ENCODE measurements around the gene ZBTB21. TPM values are rescaled to one million over a fixed set of nuclear protein-coding genes. Genes with fewer than 3 reads are reported as not detected.
"Not testable (repeated sequence)": the region's sequence is repeated elsewhere in the genome, so short reads cannot be mapped to it uniquely, and the experiment has no call there.

The ZBTB21 gene
- total RNA-seq, 1 donor from 2014 or later = 31.8 TPM

GRCh38 chr21:41965461-41966013, 44.6 kb downstream of the ZBTB21 start:
- intact Hi-C loops (cut with micrococcal nuclease) = no loop called here
- Mint-ChIP-seq H3K9me3 (no peaks in the 10 kb centered on the region), H3K36me3 (ENCODE audit: low read depth) (no peaks in the 10 kb centered on the region), H3K27ac (no peak overlapping the region), H3K4me1 (ENCODE audit: low read depth) (no peaks in the 10 kb centered on the region), H3K4me3 (no peak overlapping the region), H3K27me3 (ENCODE audit: insufficient read depth) (peaks cover 14% of the 10 kb centered on the region)
- no peak for DNase-seq (ENCODE audit: low spot score)

GRCh38 chr21:41965045-41965444, 45.1 kb downstream of the ZBTB21 start:
- H3K9me3 Mint-ChIP-seq = no peaks in the 10 kb centered on the region
- no peaks in the 10 kb centered on the region for H3K4me1 Mint-ChIP-seq (ENCODE audit: low read depth)
- H3K27ac Mint-ChIP-seq = no peak overlapping the region
- H3K27me3 Mint-ChIP-seq (ENCODE audit: insufficient read depth) = peaks cover 16% of the 10 kb centered on the region
- H3K4me3 Mint-ChIP-seq = no peak overlapping the region
- intact Hi-C loops (cut with micrococcal nuclease) = no loop called here
- H3K36me3 Mint-ChIP-seq (ENCODE audit: low read depth) = no peaks in the 10 kb centered on the region
- no peak for DNase-seq (ENCODE audit: low spot score)

GRCh38 chr21:41964171-41964570, 46.0 kb downstream of the ZBTB21 start:
- no peaks in the 10 kb centered on the region for H3K4me1 Mint-ChIP-seq (ENCODE audit: low read depth)
- no peak overlapping the region for H3K4me3 Mint-ChIP-seq
- DNase-seq (ENCODE audit: low spot score) = no peak
- no peaks in the 10 kb centered on the region for H3K36me3 Mint-ChIP-seq (ENCODE audit: low read depth)
- intact Hi-C loops (cut with micrococcal nuclease) = no loop called here
- peaks cover 16% of the 10 kb centered on the region for H3K27me3 Mint-ChIP-seq (ENCODE audit: insufficient read depth)
- H3K27ac Mint-ChIP-seq = no peak overlapping the region
- no peaks in the 10 kb centered on the region for H3K9me3 Mint-ChIP-seq

GRCh38 chr21:41962425-41962966, 47.7 kb downstream of the ZBTB21 start:
- Mint-ChIP-seq H3K4me1 (ENCODE audit: low read depth) (no peaks in the 10 kb centered on the region), H3K27me3 (ENCODE audit: insufficient read depth) (peaks cover 17% of the 10 kb centered on the region), H3K4me3 (no peak overlapping the region), H3K36me3 (ENCODE audit: low read depth) (no peaks in the 10 kb centered on the region), H3K27ac (no peak overlapping the region), H3K9me3 (no peaks in the 10 kb centered on the region)
- intact Hi-C loops (cut with micrococcal nuclease) = no loop called here
- DNase-seq (ENCODE audit: low spot score) = no peak

DNA sequence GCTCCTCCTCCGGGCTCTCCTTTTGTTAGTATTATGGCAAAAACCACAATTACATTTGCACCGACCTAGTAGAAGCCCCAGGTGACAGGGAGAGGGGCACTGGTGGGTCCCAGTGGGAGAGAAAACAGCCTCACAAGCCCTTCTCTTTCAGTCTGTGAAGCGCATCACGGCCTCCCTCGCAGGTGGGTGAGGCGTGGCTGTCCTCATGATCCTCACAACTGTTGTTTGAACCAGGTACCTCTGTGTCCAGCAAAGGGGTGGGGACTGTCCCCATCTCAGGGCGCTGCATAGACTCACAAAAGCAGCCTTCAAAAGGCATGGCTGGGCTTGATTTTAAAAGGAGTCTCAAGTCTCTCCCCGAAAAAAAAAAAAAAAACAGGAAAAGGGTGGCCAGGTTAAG, 48.4 kb downstream of the ZBTB21 start:
- H3K4me1 Mint-ChIP-seq (ENCODE audit: low read depth) = no peaks in the 10 kb centered on the region
- no peak for DNase-seq (ENCODE audit: low spot score)
- peaks cover 17% of the 10 kb centered on the region for H3K27me3 Mint-ChIP-seq (ENCODE audit: insufficient read depth)
- no peaks in the 10 kb centered on the region for H3K36me3 Mint-ChIP-seq (ENCODE audit: low read depth)
- H3K4me3 Mint-ChIP-seq = no peak overlapping the region
- intact Hi-C loops (cut with micrococcal nuclease) = no loop called here
- H3K27ac Mint-ChIP-seq = no peak overlapping the region
- no peaks in the 10 kb centered on the region for H3K9me3 Mint-ChIP-seq

GRCh38 chr21:41961282-41961701, 48.9 kb downstream of the ZBTB21 start:
- Mint-ChIP-seq H3K36me3 (ENCODE audit: low read depth) (no peaks in the 10 kb centered on the region), H3K9me3 (no peaks in the 10 kb centered on the region), H3K4me3 (no peak overlapping the region), H3K4me1 (ENCODE audit: low read depth) (no peaks in the 10 kb centered on the region), H3K27ac (no peak overlapping the region), H3K27me3 (ENCODE audit: insufficient read depth) (peaks cover 17% of the 10 kb centered on the region)
- no peak for DNase-seq (ENCODE audit: low spot score)
- intact Hi-C loops (cut with micrococcal nuclease) = no loop called here

- no peak for DNase-seq (ENCODE audit: low spot score)
- peaks cover 17% of the 10 kb centered on the region for H3K27me3 Mint-ChIP-seq (ENCODE audit: insufficient read depth)
- H3K27ac Mint-ChIP-seq = no peak overlapping the region
- H3K4me1 Mint-ChIP-seq (ENCODE audit: low read depth) = no peaks in the 10 kb centered on the region
- no peak overlapping the region for H3K4me3 Mint-ChIP-seq
- no peaks in the 10 kb centered on the region for H3K9me3 Mint-ChIP-seq
- intact Hi-C loops (cut with micrococcal nuclease) = no loop called here
- H3K36me3 Mint-ChIP-seq (ENCODE audit: low read depth) = no peaks in the 10 kb centered on the region
Measured at GRCh38 chr21:41960386-41960785, 49.8 kb downstream of the ZBTB21 start.

- H3K9me3 Mint-ChIP-seq; H3K27ac Mint-ChIP-seq; intact Hi-C loops (cut with micrococcal nuclease); H3K4me1 Mint-ChIP-seq (ENCODE audit: low read depth); H3K36me3 Mint-ChIP-seq (ENCODE audit: low read depth); H3K4me3 Mint-ChIP-seq; DNase-seq (ENCODE audit: low spot score): not testable (repeated sequence)
- H3K27me3 Mint-ChIP-seq (ENCODE audit: insufficient read depth) = peaks cover 16% of the 10 kb centered on the region
Measured at GRCh38 chr21:41959697-41960096, 50.5 kb downstream of the ZBTB21 start.

DNA sequence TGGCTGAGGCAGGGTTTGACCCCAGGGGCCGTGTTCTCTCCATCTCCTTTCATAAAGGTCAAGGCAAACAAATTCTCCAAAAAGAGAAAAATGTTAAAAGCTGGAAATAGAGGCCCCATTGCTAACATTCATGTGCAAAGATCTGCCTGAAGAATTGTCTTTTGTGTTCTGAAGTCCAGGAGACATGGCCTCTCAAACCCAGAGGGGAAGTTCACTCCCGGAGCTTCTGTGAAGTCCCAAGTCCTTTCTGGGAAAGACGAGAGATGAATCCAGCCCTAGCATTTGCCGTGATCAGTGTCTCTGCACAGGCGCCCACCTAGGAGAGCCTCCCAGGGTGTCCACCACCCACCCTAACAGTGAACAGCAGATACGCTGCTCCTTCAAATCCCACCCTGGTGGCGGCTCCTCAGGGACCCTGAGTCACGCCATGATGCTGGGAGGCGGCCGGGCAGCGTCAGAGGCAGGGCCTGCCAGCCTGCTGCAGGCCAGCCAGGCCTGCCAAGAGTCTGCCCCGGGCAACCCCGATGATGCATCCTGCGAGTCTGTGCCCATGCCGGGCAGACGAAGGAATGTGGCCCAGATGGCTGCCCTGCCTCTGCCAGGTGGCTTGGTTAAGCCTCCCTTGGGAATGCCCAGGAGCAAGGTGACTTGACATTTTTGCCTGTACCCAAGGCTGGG, 51.1 kb downstream of the ZBTB21 start:
- no peak overlapping the region for H3K27ac Mint-ChIP-seq
- intact Hi-C loops (cut with micrococcal nuclease) = no loop called here
- H3K27me3 Mint-ChIP-seq (ENCODE audit: insufficient read depth) = peaks cover 16% of the 10 kb centered on the region
- no peaks in the 10 kb centered on the region for H3K36me3 Mint-ChIP-seq (ENCODE audit: low read depth)
- no peak overlapping the region for H3K4me3 Mint-ChIP-seq
- DNase-seq (ENCODE audit: low spot score) = no peak
- H3K4me1 Mint-ChIP-seq (ENCODE audit: low read depth) = peaks cover 6% of the 10 kb centered on the region
- no peaks in the 10 kb centered on the region for H3K9me3 Mint-ChIP-seq

DNA sequence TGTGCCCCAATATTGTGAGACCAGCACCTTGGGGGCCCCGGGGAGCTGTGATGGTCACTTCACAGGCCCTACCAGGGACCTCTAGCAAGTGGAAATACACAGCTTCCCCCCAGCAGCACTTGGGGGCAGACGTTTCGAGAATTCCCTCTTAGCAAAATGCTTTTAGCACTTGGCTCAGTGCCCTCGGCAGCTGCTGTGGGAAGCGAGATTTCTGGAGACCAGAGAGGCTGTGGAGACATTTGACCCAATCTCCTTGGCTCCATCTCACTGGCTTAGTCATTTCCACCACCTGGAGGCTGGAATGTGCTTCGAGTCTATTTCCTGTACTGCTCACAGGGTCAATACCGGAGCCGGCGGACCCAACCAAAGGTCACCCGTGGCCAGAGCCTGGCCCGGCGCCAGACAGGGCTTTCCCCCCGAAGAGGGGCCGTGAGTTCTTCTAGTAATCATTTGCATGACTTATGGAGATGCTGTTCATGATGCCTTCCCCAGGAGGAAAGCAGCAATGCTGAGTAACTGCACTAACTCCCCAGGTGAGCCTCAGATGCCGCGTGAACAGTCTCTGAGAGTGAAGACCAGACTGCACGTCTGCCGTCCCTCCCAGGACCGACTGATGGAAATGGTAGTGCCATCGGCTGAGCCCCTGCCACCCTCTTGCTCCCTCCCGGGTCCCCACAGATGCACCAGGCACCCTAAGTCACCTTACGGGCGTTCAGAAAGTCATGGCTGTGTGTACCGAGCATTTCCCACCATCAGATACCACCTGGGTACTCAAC, 52.0 kb downstream of the ZBTB21 start:
- Mint-ChIP-seq H3K27me3 (ENCODE audit: insufficient read depth) (peaks cover 16% of the 10 kb centered on the region), H3K4me1 (ENCODE audit: low read depth) (peaks cover 6% of the 10 kb centered on the region), H3K36me3 (ENCODE audit: low read depth) (no peaks in the 10 kb centered on the region), H3K27ac (no peak overlapping the region), H3K4me3 (no peak overlapping the region), H3K9me3 (no peaks in the 10 kb centered on the region)
- DNase-seq (ENCODE audit: low spot score) = no peak
- intact Hi-C loops (cut with micrococcal nuclease) = no loop called here

DNA sequence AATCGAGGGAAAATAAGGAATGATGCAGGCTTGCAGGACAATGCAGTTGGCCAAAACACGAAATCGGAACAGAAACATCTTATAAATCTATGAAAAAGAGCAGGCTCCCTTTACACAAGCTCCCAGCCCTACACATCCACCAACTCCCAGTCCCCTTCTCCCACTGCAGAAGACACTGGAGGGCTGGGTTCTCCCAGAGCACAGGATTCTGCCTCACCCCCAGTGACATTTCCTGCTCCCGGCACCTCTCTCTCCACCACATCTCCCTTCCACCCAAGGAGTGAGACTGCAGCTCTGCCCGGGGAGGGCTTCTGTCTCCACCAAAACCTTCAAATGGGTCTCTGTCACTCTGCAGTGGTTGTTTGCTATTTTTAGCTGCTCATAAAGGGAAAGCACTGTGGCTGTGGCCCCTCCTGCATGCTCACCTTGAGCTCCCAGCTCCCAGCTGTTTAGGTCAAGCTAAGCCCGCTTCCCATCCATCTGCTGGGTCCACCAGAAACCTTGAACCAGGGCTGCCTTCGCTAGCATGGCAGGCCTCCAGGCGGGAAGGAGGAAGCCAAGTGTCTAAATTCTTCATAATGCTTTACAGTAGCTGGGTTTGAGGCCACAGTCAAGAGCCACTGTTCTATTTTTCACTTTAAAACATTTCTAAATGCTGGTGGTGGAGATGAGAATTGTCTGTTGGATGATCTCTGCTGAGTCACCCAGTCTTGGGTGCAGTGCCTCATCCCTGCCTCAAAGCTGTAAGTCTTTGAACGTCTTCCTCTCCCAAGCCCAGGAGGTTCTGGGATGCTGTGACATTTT, 53.0 kb downstream of the ZBTB21 start:
- H3K36me3 Mint-ChIP-seq (ENCODE audit: low read depth) = no peaks in the 10 kb centered on the region
- no peaks in the 10 kb centered on the region for H3K9me3 Mint-ChIP-seq
- no peak for DNase-seq (ENCODE audit: low spot score)
- peak overlapping the region; percentile 39 for H3K4me3 Mint-ChIP-seq
- H3K4me1 Mint-ChIP-seq (ENCODE audit: low read depth) = peaks cover 6% of the 10 kb centered on the region
- H3K27ac Mint-ChIP-seq = no peak overlapping the region
- intact Hi-C loops (cut with micrococcal nuclease) = no loop called here
- peaks cover 18% of the 10 kb centered on the region for H3K27me3 Mint-ChIP-seq (ENCODE audit: insufficient read depth)

- Mint-ChIP-seq H3K4me1 (ENCODE audit: low read depth) (peaks cover 6% of the 10 kb centered on the region), H3K9me3 (no peaks in the 10 kb centered on the region)
Measured at GRCh38 chr21:41955516-41955915, 54.6 kb downstream of the ZBTB21 start.

More at GRCh38 chr21:41955516-41955915, 54.6 kb downstream of the ZBTB21 start:
- H3K4me3 Mint-ChIP-seq = no peak overlapping the region
- H3K27me3 Mint-ChIP-seq (ENCODE audit: insufficient read depth) = peaks cover 19% of the 10 kb centered on the region
- intact Hi-C loops (cut with micrococcal nuclease) = no loop called here
- no peaks in the 10 kb centered on the region for H3K36me3 Mint-ChIP-seq (ENCODE audit: low read depth)
- H3K27ac Mint-ChIP-seq = no peak overlapping the region
- DNase-seq (ENCODE audit: low spot score) = no peak

Measured in activated T-helper 1 cell treated with anti-CD3 and anti-CD28 coated beads, Interleukin-12 subunit alpha, Interleukin-12 subunit beta, Interleukin-2, Interleukin-4 antibody, amounts not matched to agents 30 ng/mL and 10 ng/mL and 1 ng/mL, durations not matched to agents 14 hours and 24 hours and 36 hours (primary cell).